GM12878 (cell line): ENCODE results near the gene PHKB. TPM values are rescaled to one million over a fixed set of nuclear protein-coding genes. Genes with fewer than 3 reads are reported as not detected.

Source experiments
- ATAC-seq: fragments of 200-7000 bp; cut with Tn5 transposase; 3 replicates; pipeline ENCODE4 v1.9.1; 2020; ENCODE audit warnings: mild to moderate bottlenecking, moderate library complexity
- BruUV-seq: library from RNA; stranded (reverse); fragments of 400-500 nt; replicated peaks from 2 replicates; lab custom pipeline; 2021; lab: Mats Ljungman, UMichigan
- CTCF ChIA-PET: fragments of 300-600 bp; sonication (Branson Sonifier 250); formaldehyde crosslinking; extraction: SDS; loops from one replicate; lab custom pipeline; 2021; ENCODE audit warnings: inconsistent platforms; lab: Yijun Ruan, JAX
- POLR2A ChIA-PET: fragments of 350-600 bp; formaldehyde crosslinking; extraction: SDS; loops from one replicate; lab custom pipeline; 2021; ENCODE audit warnings: inconsistent platforms; lab: Charles Lee
- RAD21 ChIA-PET: fragments of 300-600 bp; sonication (Branson Sonifier 250); formaldehyde crosslinking; loops from one replicate; lab custom pipeline; 2023; ENCODE audit warnings: antibody characterized with exemption; ENCODE audit not compliant: unreplicated experiment; lab: Charles Lee
- SMC1A ChIA-PET: fragments of 300-600 bp; sonication (Branson Sonifier 250); formaldehyde crosslinking; loops from one replicate; lab custom pipeline; 2023; ENCODE audit not compliant: unreplicated experiment, uncharacterized antibody; lab: Charles Lee
- DNase-seq: peaks from one replicate; pipeline ENCODE4 v3.0.0-alpha.2; 2011; ENCODE audit warnings: low read depth, low spot score
- FAIRE-seq: peaks from 3 replicates; lab custom pipeline; 2011; peaks lifted over from hg19 to GRCh38; lab: Jason Lieb, UNC
- H2AFZ ChIP-seq: 2 replicates; pipeline ENCODE4 v1.6.0; 2011; ENCODE audit warnings: low read depth, low read length, control low read depth; ENCODE audit not compliant: control insufficient read depth
- H3K27ac ChIP-seq: 2 replicates; pipeline ENCODE4 v1.5.1; 2011; ENCODE audit warnings: control low read depth; ENCODE audit not compliant: control insufficient read depth, insufficient read depth
- H3K27me3 ChIP-seq, 2 experiments: replicated peaks in 1 of 2; 2 replicates each; pipeline versions ENCODE4 v1.6.0 to v1.6.1; 2011; ENCODE audit warnings: low read length in 1 of 2; ENCODE audit not compliant: control insufficient read depth in 2 of 2, insufficient read depth in 2 of 2
- H3K36me3 ChIP-seq, 2 experiments: 2 replicates each; pipeline ENCODE4 v1.5.1; 2011; ENCODE audit warnings: low read length in 1 of 2; ENCODE audit not compliant: control insufficient read depth in 2 of 2, insufficient read depth in 2 of 2
- H3K4me1 ChIP-seq: 2 replicates; pipeline ENCODE4 v1.6.1; 2011; ENCODE audit warnings: mild to moderate bottlenecking, low read length, moderate library complexity, mixed read lengths; ENCODE audit not compliant: control insufficient read depth, insufficient read depth
- H3K4me2 ChIP-seq: 2 replicates; pipeline ENCODE4 v1.6.0; 2011; ENCODE audit warnings: control low read depth; ENCODE audit not compliant: control insufficient read depth, insufficient read depth
- H3K4me3 ChIP-seq: fragments of 200-600 bp; sonication (generic); 2 replicates; pipeline ENCODE4 v1.5.1; 2016
- H3K79me2 ChIP-seq: 2 replicates; pipeline ENCODE4 v1.6.0; 2011; ENCODE audit warnings: low read length; ENCODE audit not compliant: control insufficient read depth, insufficient read depth
- H3K9ac ChIP-seq: 2 replicates; pipeline ENCODE4 v1.8.0; 2011; ENCODE audit warnings: low read length, control low read depth, mixed read lengths; ENCODE audit not compliant: control insufficient read depth, insufficient read depth
- H3K9me3 ChIP-seq: replicated peaks from 3 replicates; pipeline ENCODE4 v1.5.1; 2011; ENCODE audit warnings: mild to moderate bottlenecking, low read length; ENCODE audit not compliant: control insufficient read depth, insufficient read depth
- H4K20me1 ChIP-seq: 2 replicates; pipeline ENCODE4 v1.6.0; 2011; ENCODE audit not compliant: control insufficient read depth, insufficient read depth
- FOXK2 ChIP-seq: fragments of 450-650 bp; IDR thresholded peaks from 2 replicates; pipeline ENCODE4 v1.6.1; 2017; ENCODE audit warnings: mild to moderate bottlenecking, moderate library complexity
- NKRF ChIP-seq: fragments of 450-650 bp; conservative IDR thresholded peaks from 2 replicates; pipeline ENCODE4 v1.6.1; 2017; ENCODE audit warnings: mild to moderate bottlenecking, moderate library complexity
- NR2F1 ChIP-seq: fragments of 450-650 bp; conservative IDR thresholded peaks from 2 replicates; pipeline ENCODE4 v1.6.1; 2017; ENCODE audit warnings: mild to moderate bottlenecking
- PAX5 ChIP-seq: IDR thresholded peaks from 2 replicates; pipeline ENCODE4 v1.6.1; 2011; ENCODE audit warnings: low read depth, low read length, borderline replicate concordance
- RB1 ChIP-seq: fragments of 450-650 bp; formaldehyde crosslinking; IDR thresholded peaks from 2 replicates; pipeline ENCODE4 v1.6.1; 2017; ENCODE audit warnings: mild to moderate bottlenecking, borderline replicate concordance
- RELB ChIP-seq: fragments of 450-650 bp; IDR thresholded peaks from 2 replicates; pipeline ENCODE4 v1.6.1; 2017; ENCODE audit warnings: low read depth, mild to moderate bottlenecking, moderate library complexity
- RFX5 ChIP-seq: IDR thresholded peaks from 2 replicates; pipeline ENCODE4 v1.6.1; 2011; ENCODE audit warnings: low read depth, low read length, improper control_type of control experiment
- SIN3A ChIP-seq: IDR thresholded peaks from 2 replicates; pipeline ENCODE4 v1.6.1; 2012; ENCODE audit warnings: low read depth, low read length, improper control_type of control experiment
- SPI1 ChIP-seq: IDR thresholded peaks from 2 replicates; pipeline ENCODE4 v1.6.1; 2011; ENCODE audit warnings: low read depth, mild to moderate bottlenecking, low read length, moderate library complexity, borderline replicate concordance; ENCODE audit not compliant: insufficient read depth
- USF2 ChIP-seq: IDR thresholded peaks from 2 replicates; pipeline ENCODE4 v1.6.1; 2011; ENCODE audit warnings: low read depth, low read length, improper control_type of control experiment, borderline replicate concordance
- WGBS: methylation state at CpG from one replicate; pipeline ENCODE4 v1.1.6; 2016; ENCODE audit warnings: low lambda C conversion rate; ENCODE audit not compliant: insufficient replicate concordance, insufficient coverage; ENCODE audit errors: missing lambda C conversion rate; 5-methylcytosine and 5-hydroxymethylcytosine counted together
- in situ Hi-C: fragments of 300-500 bp; cut with MboI; formaldehyde crosslinking; loops from 9 replicates; pipeline ENCODE4 v1.14.3; 2018; ENCODE audit warnings: mixed read lengths
- intact Hi-C: fragments of 100-400 bp; cut with micrococcal nuclease; formaldehyde crosslinking; loops from one replicate; pipeline ENCODE4 v1.14.2; 2022; ENCODE audit not compliant: unreplicated experiment
- polyA plus RNA-seq, 11 experiments: library from polyadenylated mRNA; depleted of rRNA in 4 of 11; unstranded in 6 of 11; stranded (reverse) in 5 of 11; fragments of >200 nt; fragmentation: Nextera tagmentation in 4 of 11; fragmentation: Illumina TruSeq in 1 of 11; extraction: Ambion mirVana in 4 of 11; extraction: Trizol in 1 of 11; gene quantifications; 1 replicate in 1 of 11; 2 replicates in 10 of 11; pipeline versions ENCODE4 v1.2.1 to v1.2.3, GENCODE V29; 2011 to 2016; ENCODE audit warnings: inconsistent platforms in 2 of 11, missing spikeins in 2 of 11, low read depth in 1 of 11
- total RNA-seq, 4 experiments: library from RNA; depleted of rRNA in 3 of 4; stranded (reverse); fragments of >200 nt in 3 of 4; fragmentation: Illumina TruSeq in 1 of 4; extraction: Trizol in 1 of 4; gene quantifications; 2 replicates each; pipeline versions ENCODE4 v1.2.1 to v1.2.3, GENCODE V29; 2013 to 2021

Gene PHKB
- total and polyA plus RNA-seq, 10 of the 15 experiments (the other 5 are each of a cell fraction or from before 2014, with no cell fraction given), result 14.2 to 65.6 (median 37.0) TPM

GRCh38 chr16:47622451-47623176 is 161.5 kb downstream of the PHKB start:
- CTCF ChIA-PET, result interaction anchor here (0.9 to 1.1 kb wide), 2 partner anchors 24 to 613 kb away, joined by 3 to 4 read pairs; no protein-coding TSS in a partner anchor
- no peaks in the 10 kb centered on the region for H3K27me3 ChIP-seq
- RAD21 ChIA-PET, result interaction anchor here (0.6 to 1.6 kb wide), 2 partner anchors 20 to 44 kb away, joined by 3 to 7 read pairs; no protein-coding TSS in a partner anchor
- H3K9me3 ChIP-seq, result no peaks in the 10 kb centered on the region; the same call in 2 of the 3 replicates
- in situ Hi-C loops, result no loop called here
- H3K36me3 ChIP-seq, result peaks cover 2% of the 10 kb centered on the region in 2 experiments; a peak in 1 of 4 replicates
- DNase-seq (no peak), FAIRE-seq (no peak)
- no peak overlapping the region for H2AFZ ChIP-seq
- SMC1A ChIA-PET, result interaction anchor here (0.5 to 3.2 kb wide), 13 partner anchors 11 to 185 kb away, joined by 3 to 12 read pairs (median 3); partner anchors contain the start of gene ITFG1
- H3K4me1 ChIP-seq, result peaks cover 4% of the 10 kb centered on the region
- H3K27ac ChIP-seq, result no peak overlapping the region
- BruUV-seq, result no TSS peak
- WGBS, result 100% methylated on average over 1 of the region's 1 CpG
- no peak overlapping the region for H3K4me3 ChIP-seq
- no peaks in the 10 kb centered on the region for H3K79me2 ChIP-seq
- intact Hi-C loops, result no loop called here
- H4K20me1 ChIP-seq, result no peaks in the 10 kb centered on the region
- TF ChIP-seq RFX5 (no peak), SIN3A (no peak), SPI1 (peak; percentile 63)
- TF ChIP-seq, all 136 proteins: peak for 1
- POLR2A ChIA-PET, result interaction anchor here (0.6 kb wide), 2 partner anchors 33 to 177 kb away, joined by 5 read pairs; no protein-coding TSS in a partner anchor
- Histone ChIP-seq H3K4me2 (no peak overlapping the region), H3K9ac (no peak overlapping the region)
- peak; percentile 23; the same call in 2 of the 3 replicates for ATAC-seq

GRCh38 chr16:47624563-47624962 is 163.4 kb downstream of the PHKB start:
- WGBS, result 100% methylated on average over 1 of the region's 1 CpG
- Histone ChIP-seq H3K9me3 (no peaks in the 10 kb centered on the region; the same call in 2 of the 3 replicates), H3K4me2 (no peak overlapping the region), H2AFZ (no peak overlapping the region), H3K27me3 (no peaks in the 10 kb centered on the region), H3K36me3 (peaks cover 1 to 2% of the 10 kb centered on the region in 2 experiments; a peak in 1 of 4 replicates), H3K4me3 (no peak overlapping the region), H4K20me1 (no peaks in the 10 kb centered on the region), H3K9ac (no peak overlapping the region), H3K4me1 (peaks cover 4% of the 10 kb centered on the region), H3K27ac (no peak overlapping the region), H3K79me2 (no peaks in the 10 kb centered on the region)
- TF ChIP-seq SPI1 (no peak), NR2F1 (no peak), RB1 (no peak), PAX5 (no peak), NKRF (no peak), FOXK2 (no peak), RFX5 (no peak), RELB (no peak), USF2 (no peak)
- intact Hi-C loops, result no loop called here
- in situ Hi-C loops, result no loop called here
- DNase-seq, result no peak
- ChIA-PET CTCF (interaction anchor here (1.1 kb wide), 1 partner anchor 11 kb away, joined by 3 read pairs; no protein-coding TSS in a partner anchor), POLR2A (no interaction called here), RAD21 (no interaction called here), SMC1A (interaction anchor here (0.8 to 3.2 kb wide), 2 partner anchors 10 to 22 kb away, joined by 3 to 11 read pairs; no protein-coding TSS in a partner anchor)
- no peak for ATAC-seq
- no peak for FAIRE-seq
- no TSS peak for BruUV-seq
